LNCaP clone FGC (cell line): ENCODE data around the gene PKMYT1.

ENCODE experiments used
- DNase-seq: peaks from one replicate; pipeline ENCODE4 v3.0.0-alpha.2; 2011; ENCODE audit warnings: low read depth
- H3K4me3 ChIP-seq: 2 replicates; pipeline ENCODE4 v1.5.1; 2011; ENCODE audit warnings: mild to moderate bottlenecking, low read depth, low read length, control low read depth
- TF ChIP-seq, protein P1 (sequence below): IDR thresholded peaks from 2 replicates; pipeline ENCODE4 v1.5.1; 2012; ENCODE audit warnings: mild to moderate bottlenecking; ENCODE audit not compliant: control insufficient read depth, insufficient read depth; ENCODE audit errors: extremely low read depth

PKMYT1 gene

GRCh38 chr16:2956579-2956956, 23.7 kb downstream of the PKMYT1 start:
- DNase-seq: no peak
- no peak overlapping the region for H3K4me3 ChIP-seq
- TF ChIP-seq, protein P1, sequence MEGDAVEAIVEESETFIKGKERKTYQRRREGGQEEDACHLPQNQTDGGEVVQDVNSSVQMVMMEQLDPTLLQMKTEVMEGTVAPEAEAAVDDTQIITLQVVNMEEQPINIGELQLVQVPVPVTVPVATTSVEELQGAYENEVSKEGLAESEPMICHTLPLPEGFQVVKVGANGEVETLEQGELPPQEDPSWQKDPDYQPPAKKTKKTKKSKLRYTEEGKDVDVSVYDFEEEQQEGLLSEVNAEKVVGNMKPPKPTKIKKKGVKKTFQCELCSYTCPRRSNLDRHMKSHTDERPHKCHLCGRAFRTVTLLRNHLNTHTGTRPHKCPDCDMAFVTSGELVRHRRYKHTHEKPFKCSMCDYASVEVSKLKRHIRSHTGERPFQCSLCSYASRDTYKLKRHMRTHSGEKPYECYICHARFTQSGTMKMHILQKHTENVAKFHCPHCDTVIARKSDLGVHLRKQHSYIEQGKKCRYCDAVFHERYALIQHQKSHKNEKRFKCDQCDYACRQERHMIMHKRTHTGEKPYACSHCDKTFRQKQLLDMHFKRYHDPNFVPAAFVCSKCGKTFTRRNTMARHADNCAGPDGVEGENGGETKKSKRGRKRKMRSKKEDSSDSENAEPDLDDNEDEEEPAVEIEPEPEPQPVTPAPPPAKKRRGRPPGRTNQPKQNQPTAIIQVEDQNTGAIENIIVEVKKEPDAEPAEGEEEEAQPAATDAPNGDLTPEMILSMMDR: no peak

- TF ChIP-seq, protein P1: no peak
- DNase-seq: no peak
- no peak overlapping the region for H3K4me3 ChIP-seq
Measured at GRCh38 chr16:2955779-2956578, 24.3 kb downstream of the PKMYT1 start.

- DNase-seq: no peak
- TF ChIP-seq, protein P1: no peak
- H3K4me3 ChIP-seq: no peak overlapping the region
Measured at GRCh38 chr16:2955438-2955778, 24.8 kb downstream of the PKMYT1 start.

- no peak for DNase-seq
- no peak overlapping the region for H3K4me3 ChIP-seq
- TF ChIP-seq, protein P1: no peak
Measured at GRCh38 chr16:2954656-2955381, 25.4 kb downstream of the PKMYT1 start.

GRCh38 chr16:2953706-2954627, 26.3 kb downstream of the PKMYT1 start:
- no peak overlapping the region for H3K4me3 ChIP-seq
- no peak for DNase-seq
- TF ChIP-seq, protein P1: no peak

DNA sequence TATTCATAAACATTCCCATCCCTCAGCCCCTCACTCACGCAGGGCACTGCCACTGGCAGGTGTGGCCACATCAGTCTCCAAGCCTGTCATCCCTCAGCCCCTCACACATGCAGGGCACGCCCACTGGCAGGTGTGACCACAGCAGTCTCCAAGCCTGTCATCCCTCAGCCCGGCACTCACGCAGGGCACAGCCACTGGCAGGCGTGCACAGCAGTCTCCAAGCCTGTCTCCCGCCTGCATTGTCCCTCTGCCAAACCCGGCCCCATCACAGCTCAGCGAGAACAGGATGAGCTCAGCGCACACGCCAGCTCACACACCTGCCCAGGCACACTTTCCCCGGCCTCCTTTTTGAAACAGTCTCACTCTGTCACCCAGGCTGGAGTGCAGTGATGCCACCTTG, 27.6 kb downstream of the PKMYT1 start:
- TF ChIP-seq, protein P1: no peak
- no peak for DNase-seq
- no peak overlapping the region for H3K4me3 ChIP-seq
